ENCODE results near the gene MRPS14.
A peak's percentile ranks its signal among the peaks of the same experiment; 100 is the strongest.

DNA sequence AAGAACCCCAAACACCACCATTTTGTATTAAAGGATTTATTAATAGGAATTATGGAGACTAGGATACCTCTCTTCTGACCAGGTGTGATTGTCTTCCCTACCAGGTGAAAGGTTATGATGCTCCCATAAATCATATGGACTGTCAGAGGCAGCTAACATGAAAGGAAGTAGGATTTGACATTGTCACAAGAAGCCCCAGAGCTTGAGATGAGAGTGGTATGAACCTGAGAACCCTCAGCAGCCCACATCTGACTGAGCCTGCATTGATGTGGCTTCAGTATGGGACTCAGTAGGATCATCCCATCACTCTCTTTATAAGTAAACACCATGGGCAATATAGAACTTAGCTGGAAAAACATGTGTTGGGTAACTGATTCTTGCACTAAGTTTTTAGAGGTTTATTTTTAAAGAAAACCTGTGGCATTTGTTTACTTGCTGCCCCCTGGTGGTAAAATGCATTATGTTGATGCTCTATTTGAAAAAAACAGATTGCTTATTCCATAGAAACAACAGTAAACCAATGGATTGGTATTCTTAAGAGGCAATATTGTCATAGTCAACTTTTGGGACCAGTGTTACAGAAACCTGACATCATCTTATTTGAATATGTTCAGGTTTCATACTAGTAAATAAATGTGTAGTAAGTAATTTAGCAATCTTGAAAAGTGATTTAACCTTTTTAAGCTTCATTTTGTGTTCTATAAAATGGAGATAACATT is 40.1 kb downstream of the MRPS14 start:
- TF ChIP-seq CTCF (conservative IDR thresholded peaks at IDR 0.05; ENCODE audit: low read depth, low read length) (peak; percentile 62), MAFK (IDR thresholded peaks at IDR 0.05; ENCODE audit: low read depth, low read length) (no peak), POLR2A (IDR thresholded peaks at IDR 0.05; ENCODE audit: low read depth, low read length) (no peak), BHLHE40 (IDR thresholded peaks at IDR 0.05; ENCODE audit: low read depth, low read length) (no peak), CEBPB (IDR thresholded peaks at IDR 0.05; ENCODE audit: low read depth, low read length) (no peak), RFX5 (IDR thresholded peaks at IDR 0.05; ENCODE audit: low read depth, low read length) (no peak), CHD1 (IDR thresholded peaks at IDR 0.05; ENCODE audit: low read depth, low read length) (no peak), RCOR1 (IDR thresholded peaks at IDR 0.05; ENCODE audit: insufficient replicate concordance, low read length) (no peak), FOS (IDR thresholded peaks at IDR 0.05; ENCODE audit: low read depth, low read length) (no peak)
- TF ChIP-seq, protein P1, sequence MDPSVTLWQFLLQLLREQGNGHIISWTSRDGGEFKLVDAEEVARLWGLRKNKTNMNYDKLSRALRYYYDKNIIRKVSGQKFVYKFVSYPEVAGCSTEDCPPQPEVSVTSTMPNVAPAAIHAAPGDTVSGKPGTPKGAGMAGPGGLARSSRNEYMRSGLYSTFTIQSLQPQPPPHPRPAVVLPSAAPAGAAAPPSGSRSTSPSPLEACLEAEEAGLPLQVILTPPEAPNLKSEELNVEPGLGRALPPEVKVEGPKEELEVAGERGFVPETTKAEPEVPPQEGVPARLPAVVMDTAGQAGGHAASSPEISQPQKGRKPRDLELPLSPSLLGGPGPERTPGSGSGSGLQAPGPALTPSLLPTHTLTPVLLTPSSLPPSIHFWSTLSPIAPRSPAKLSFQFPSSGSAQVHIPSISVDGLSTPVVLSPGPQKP (IDR thresholded peaks at IDR 0.05; ENCODE audit: borderline replicate concordance, low read depth, low read length): no peak
- TF ChIP-seq, protein P2, sequence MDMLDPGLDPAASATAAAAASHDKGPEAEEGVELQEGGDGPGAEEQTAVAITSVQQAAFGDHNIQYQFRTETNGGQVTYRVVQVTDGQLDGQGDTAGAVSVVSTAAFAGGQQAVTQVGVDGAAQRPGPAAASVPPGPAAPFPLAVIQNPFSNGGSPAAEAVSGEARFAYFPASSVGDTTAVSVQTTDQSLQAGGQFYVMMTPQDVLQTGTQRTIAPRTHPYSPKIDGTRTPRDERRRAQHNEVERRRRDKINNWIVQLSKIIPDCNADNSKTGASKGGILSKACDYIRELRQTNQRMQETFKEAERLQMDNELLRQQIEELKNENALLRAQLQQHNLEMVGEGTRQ (IDR thresholded peaks at IDR 0.05; ENCODE audit: low read depth, low read length): no peak

Measured in IMR-90 (cell line).